Type B pancreatic cell (in vitro differentiated cells): ENCODE results near the gene ARHGEF28. TPM values are rescaled to one million over a fixed set of nuclear protein-coding genes. Genes with fewer than 3 reads are reported as not detected.

Experiments
- DNase-seq: peaks from one replicate; pipeline ENCODE4 v3.0.0; 2021; ENCODE audit warnings: mixed read lengths; ENCODE audit not compliant: unreplicated experiment; ENCODE audit errors: extremely low spot score
- H3K27ac Mint-ChIP-seq: 2 replicates; pipeline ENCODE4 v1.8.0; 2021; ENCODE audit warnings: mild to moderate bottlenecking, mixed read lengths
- H3K27me3 Mint-ChIP-seq: 2 replicates; pipeline ENCODE4 v1.8.0; 2021; ENCODE audit warnings: mixed read lengths
- H3K36me3 Mint-ChIP-seq: 2 replicates; pipeline ENCODE4 v1.8.0; 2021; ENCODE audit warnings: mixed read lengths
- H3K4me1 Mint-ChIP-seq: one replicate; pipeline ENCODE4 v1.8.0; 2021; ENCODE audit warnings: mixed read lengths; ENCODE audit not compliant: unreplicated experiment
- H3K4me3 Mint-ChIP-seq: 2 replicates; pipeline ENCODE4 v1.8.0; 2021; ENCODE audit warnings: mild to moderate bottlenecking, mixed read lengths
- H3K9me3 Mint-ChIP-seq: 2 replicates; pipeline ENCODE4 v1.8.0; 2021; ENCODE audit warnings: mixed read lengths
- total RNA-seq: library from RNA; stranded (reverse); gene quantifications from 2 replicates; pipeline ENCODE4 v1.2.1, GENCODE V29; 2021; ENCODE audit warnings: low replicate concordance
- TF ChIP-seq, protein P1 (sequence below): fragments of 200-600 bp; sonication (generic); conservative IDR thresholded peaks from 2 replicates; pipeline ENCODE4 v1.5.0; 2021; ENCODE audit warnings: antibody characterized with exemption, mild to moderate bottlenecking

The ARHGEF28 gene
- total RNA-seq, 1 donor from 2014 or later: 24.9 TPM

DNA sequence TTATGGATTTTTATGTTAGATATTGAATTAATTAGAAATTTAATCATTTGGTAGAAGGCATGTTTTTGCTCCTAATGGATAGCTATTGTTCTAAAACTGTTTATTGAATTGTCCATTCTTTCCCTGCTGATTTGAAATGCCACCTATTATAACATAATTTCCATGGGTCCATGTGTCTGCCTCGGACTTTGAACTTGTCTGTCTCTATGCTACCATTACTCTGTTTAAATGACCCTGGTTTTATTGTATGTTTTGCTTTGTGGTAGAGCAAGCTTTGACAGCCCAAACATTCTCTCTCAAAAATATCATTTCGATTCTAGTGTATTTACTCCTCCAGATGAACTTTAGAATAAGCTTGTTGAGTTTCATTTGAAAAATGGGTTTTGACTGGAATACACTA, 120.6 kb downstream of the ARHGEF28 start:
- Mint-ChIP-seq H3K4me1 (peaks cover 10% of the 10 kb centered on the region), H3K27me3 (no peaks in the 10 kb centered on the region), H3K27ac (no peak overlapping the region), H3K9me3 (no peaks in the 10 kb centered on the region), H3K36me3 (no peaks in the 10 kb centered on the region), H3K4me3 (no peak overlapping the region)
- TF ChIP-seq, protein P1, sequence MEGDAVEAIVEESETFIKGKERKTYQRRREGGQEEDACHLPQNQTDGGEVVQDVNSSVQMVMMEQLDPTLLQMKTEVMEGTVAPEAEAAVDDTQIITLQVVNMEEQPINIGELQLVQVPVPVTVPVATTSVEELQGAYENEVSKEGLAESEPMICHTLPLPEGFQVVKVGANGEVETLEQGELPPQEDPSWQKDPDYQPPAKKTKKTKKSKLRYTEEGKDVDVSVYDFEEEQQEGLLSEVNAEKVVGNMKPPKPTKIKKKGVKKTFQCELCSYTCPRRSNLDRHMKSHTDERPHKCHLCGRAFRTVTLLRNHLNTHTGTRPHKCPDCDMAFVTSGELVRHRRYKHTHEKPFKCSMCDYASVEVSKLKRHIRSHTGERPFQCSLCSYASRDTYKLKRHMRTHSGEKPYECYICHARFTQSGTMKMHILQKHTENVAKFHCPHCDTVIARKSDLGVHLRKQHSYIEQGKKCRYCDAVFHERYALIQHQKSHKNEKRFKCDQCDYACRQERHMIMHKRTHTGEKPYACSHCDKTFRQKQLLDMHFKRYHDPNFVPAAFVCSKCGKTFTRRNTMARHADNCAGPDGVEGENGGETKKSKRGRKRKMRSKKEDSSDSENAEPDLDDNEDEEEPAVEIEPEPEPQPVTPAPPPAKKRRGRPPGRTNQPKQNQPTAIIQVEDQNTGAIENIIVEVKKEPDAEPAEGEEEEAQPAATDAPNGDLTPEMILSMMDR: no peak
- DNase-seq: no peak

DNA sequence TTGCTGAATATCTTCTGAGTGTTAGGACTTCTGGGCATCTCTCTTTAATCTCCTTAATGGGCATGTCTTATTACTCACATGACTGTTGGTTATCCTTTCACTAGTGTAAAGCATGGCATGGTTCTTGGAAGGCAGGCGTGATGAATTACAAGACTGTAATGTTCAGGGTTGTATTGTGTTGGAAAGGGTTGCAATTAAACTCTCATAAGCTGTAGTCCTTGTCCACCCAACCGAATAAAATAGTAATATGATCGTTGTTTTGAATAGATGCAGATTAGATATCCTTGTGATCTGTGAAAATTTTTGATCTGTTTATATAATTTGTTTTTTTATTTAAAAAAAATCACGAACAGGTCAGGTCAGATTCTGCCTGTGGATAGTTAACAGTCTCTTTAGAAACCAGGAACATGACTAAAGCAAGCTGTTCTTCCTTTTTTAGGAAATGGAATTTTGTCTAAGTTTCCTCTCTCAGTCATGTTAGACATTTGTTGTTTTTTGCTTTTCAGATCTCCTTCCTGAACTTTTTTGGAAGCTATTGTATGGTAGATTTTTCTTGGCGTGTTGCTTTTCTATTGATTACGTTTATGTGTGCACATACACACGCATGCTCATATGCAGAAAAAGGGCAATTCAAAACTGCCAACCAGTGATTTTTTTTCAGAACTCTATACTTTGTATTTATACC, 121.8 kb downstream of the ARHGEF28 start:
- no peaks in the 10 kb centered on the region for H3K36me3 Mint-ChIP-seq
- peaks cover 10% of the 10 kb centered on the region for H3K4me1 Mint-ChIP-seq
- no peaks in the 10 kb centered on the region for H3K27me3 Mint-ChIP-seq
- no peak overlapping the region for H3K4me3 Mint-ChIP-seq
- no peak overlapping the region for H3K27ac Mint-ChIP-seq
- no peak for DNase-seq
- H3K9me3 Mint-ChIP-seq: no peaks in the 10 kb centered on the region
- TF ChIP-seq, protein P1: no peak

DNA sequence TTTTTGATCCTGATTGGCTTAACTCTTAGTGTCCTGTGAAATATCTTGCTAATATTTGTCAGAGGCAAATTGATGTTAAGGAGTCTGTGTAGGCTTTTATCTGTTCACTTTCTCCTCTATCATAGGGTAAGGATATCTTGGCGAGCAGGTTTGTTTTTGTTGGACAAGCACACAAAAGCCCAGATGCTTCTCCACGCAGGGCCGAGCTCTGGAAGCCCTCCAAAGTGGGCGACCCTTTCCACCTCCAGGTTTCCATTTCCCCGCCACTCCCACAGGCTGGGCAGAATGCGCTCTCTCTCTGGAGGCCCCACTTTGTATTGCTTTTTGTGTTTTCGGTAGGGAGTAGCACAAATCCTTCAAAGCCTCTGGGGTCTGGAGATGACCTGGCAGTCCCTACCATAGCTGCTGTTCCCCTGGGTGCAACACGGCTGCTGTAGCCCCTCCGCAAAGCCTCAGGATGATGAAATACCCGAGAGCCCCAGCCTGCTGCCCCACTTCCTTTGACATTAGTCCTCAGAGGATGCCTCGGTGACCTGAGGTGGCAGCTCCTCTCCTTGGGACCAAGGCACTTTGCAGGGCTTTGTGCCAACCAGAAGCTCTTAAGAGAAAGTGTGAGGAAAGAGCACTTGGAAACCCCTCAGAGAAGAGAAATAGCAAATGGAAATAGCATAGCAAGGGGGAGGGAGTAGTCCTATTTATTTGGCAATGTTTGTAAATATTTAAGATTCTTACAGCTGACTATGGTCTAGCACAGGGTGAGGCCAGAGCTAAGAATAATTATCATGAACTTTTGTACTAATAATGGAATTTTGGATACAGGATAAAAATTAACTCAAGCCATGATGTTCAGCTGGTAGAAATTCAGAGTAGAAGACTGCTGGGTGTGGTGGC, 122.8 kb downstream of the ARHGEF28 start:
- no peak for DNase-seq
- no peak overlapping the region for H3K27ac Mint-ChIP-seq
- TF ChIP-seq, protein P1: no peak
- no peaks in the 10 kb centered on the region for H3K9me3 Mint-ChIP-seq
- no peaks in the 10 kb centered on the region for H3K27me3 Mint-ChIP-seq
- H3K4me3 Mint-ChIP-seq: no peak overlapping the region
- peaks cover 10% of the 10 kb centered on the region for H3K4me1 Mint-ChIP-seq
- H3K36me3 Mint-ChIP-seq: no peaks in the 10 kb centered on the region

DNA sequence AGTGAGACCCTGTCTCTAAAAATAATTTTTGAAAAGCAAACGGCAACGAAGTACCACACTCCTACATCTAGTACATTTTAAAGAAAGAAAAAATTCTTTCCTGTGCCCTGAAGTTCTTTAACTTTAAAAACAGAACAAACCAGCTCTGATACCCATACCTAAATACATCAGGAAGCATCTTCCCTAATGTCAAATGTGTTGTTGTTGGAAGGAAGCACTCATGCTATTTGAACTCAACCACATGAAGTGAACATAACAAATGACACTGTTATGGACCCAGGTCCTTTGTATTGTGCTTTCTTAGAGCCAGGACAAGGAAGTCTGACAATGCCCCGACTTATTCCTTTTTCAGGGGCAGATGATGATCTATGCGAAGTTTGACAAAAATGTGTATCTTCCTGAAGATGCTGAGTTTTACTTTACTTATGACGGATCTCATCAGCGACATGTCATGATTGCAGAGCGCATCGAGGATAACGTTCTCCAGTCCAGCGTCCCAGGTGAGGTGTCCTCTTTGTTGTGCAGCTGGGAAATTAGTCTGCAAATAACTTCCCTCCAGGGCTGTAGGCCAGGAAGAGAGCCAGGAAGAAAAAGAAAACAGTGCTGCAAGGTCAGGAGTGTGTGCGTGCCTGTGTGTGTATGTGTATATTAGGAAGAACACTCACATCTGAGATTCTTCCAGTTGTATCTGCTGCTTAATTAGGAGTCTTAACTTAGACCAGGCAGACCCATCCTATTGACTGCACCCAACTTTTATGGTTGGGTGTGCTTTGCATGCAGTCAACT, 123.7 kb downstream of the ARHGEF28 start:
- H3K27ac Mint-ChIP-seq: no peak overlapping the region
- TF ChIP-seq, protein P1: no peak
- H3K27me3 Mint-ChIP-seq: no peaks in the 10 kb centered on the region
- peaks cover 10% of the 10 kb centered on the region for H3K4me1 Mint-ChIP-seq
- H3K9me3 Mint-ChIP-seq: no peaks in the 10 kb centered on the region
- H3K4me3 Mint-ChIP-seq: no peak overlapping the region
- no peaks in the 10 kb centered on the region for H3K36me3 Mint-ChIP-seq
- no peak for DNase-seq

DNA sequence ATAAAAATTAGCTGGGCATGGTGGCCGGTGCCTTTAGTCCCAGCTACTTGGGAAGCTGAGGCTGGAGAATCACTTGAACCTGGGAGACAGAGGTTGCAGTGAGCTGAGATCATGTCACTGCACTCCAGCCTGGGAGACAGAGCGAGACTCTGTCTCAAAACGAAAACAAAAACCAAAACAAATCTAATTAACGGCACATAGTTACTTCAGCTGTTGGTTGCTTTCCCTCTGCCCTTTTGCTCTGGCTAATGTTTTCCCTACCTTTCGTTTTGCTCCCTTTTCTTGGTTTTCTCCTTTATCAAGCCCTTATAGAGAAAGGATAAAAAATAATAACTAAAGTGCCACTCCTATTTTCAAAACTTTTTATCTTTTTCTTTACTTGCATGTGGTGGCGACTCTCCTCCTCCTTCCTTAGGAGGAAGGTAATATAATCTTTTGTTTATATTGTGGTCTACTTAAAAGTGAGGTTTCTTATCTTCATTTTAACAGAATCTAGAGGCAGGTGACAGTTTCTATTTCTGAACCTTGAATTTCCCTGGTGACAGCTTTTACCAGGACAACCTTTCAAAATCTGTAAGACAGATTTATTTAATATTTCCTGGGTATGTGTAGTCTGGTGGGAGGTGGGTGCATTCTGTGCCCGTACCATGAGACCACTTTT, 125.4 kb downstream of the ARHGEF28 start:
- no peak for DNase-seq
- Mint-ChIP-seq H3K27me3 (no peaks in the 10 kb centered on the region), H3K9me3 (no peaks in the 10 kb centered on the region), H3K4me1 (peaks cover 10% of the 10 kb centered on the region), H3K36me3 (no peaks in the 10 kb centered on the region), H3K4me3 (no peak overlapping the region), H3K27ac (no peak overlapping the region)
- TF ChIP-seq, protein P1: no peak
